Endodermal cell (in vitro differentiated cells): ENCODE measurements around the gene PSAT1. TPM values are rescaled to one million over a fixed set of nuclear protein-coding genes. Genes with fewer than 3 reads are reported as not detected.

Source experiments
- DNase-seq: peaks from one replicate; pipeline ENCODE4 v3.0.0-alpha.2; 2017
- H3K27ac ChIP-seq: 2 replicates; pipeline ENCODE4 v1.5.1; 2013; ENCODE audit warnings: mild to moderate bottlenecking, low read depth, low read length, moderate library complexity
- H3K27me3 ChIP-seq: 2 replicates; pipeline ENCODE4 v1.6.1; 2013; ENCODE audit warnings: mild to moderate bottlenecking, low read length, moderate library complexity; ENCODE audit not compliant: insufficient read depth, control insufficient read depth, poor library complexity, severe bottlenecking
- H3K36me3 ChIP-seq: 2 replicates; pipeline ENCODE4 v1.7.0; 2013; ENCODE audit warnings: mild to moderate bottlenecking, low read length, moderate library complexity; ENCODE audit not compliant: control insufficient read depth, insufficient read depth
- H3K4me1 ChIP-seq: one replicate; pipeline ENCODE4 v1.7.0; 2013; ENCODE audit warnings: low read length; ENCODE audit not compliant: control insufficient read depth, insufficient read depth
- H3K4me3 ChIP-seq: 2 replicates; pipeline ENCODE4 v1.5.1; 2013; ENCODE audit warnings: mild to moderate bottlenecking, low read length, moderate library complexity
- H3K9ac ChIP-seq: 2 replicates; pipeline ENCODE4 v1.6.1; 2013; ENCODE audit warnings: mild to moderate bottlenecking, low read length, moderate library complexity; ENCODE audit not compliant: poor library complexity, severe bottlenecking; ENCODE audit errors: extremely low read depth
- H3K9me3 ChIP-seq: 2 replicates; pipeline ENCODE4 v1.6.1; 2013; ENCODE audit warnings: mild to moderate bottlenecking, low read length, moderate library complexity; ENCODE audit not compliant: control insufficient read depth
- H3K27ac Mint-ChIP-seq: 2 replicates; pipeline ENCODE4 v1.8.0; 2020; ENCODE audit warnings: mixed read lengths
- H3K27me3 Mint-ChIP-seq: 2 replicates; pipeline ENCODE4 v1.8.0; 2021; ENCODE audit warnings: mild to moderate bottlenecking, mixed read lengths; ENCODE audit not compliant: insufficient read depth
- H3K36me3 Mint-ChIP-seq: 2 replicates; pipeline ENCODE4 v1.8.0; 2020; ENCODE audit warnings: low read depth, mixed read lengths
- H3K4me1 Mint-ChIP-seq: 2 replicates; pipeline ENCODE4 v1.8.0; 2020; ENCODE audit warnings: mixed read lengths
- H3K4me3 Mint-ChIP-seq: 2 replicates; pipeline ENCODE4 v1.8.0; 2020; ENCODE audit warnings: mild to moderate bottlenecking, moderate library complexity, mixed read lengths
- H3K9me3 Mint-ChIP-seq: 2 replicates; pipeline ENCODE4 v1.8.0; 2020; ENCODE audit warnings: mild to moderate bottlenecking, mixed read lengths
- CTCF ChIP-seq: fragments of 200-600 bp; sonication (generic); conservative IDR thresholded peaks from 2 replicates; pipeline ENCODE4 v1.5.0; 2021; ENCODE audit warnings: antibody characterized with exemption, mild to moderate bottlenecking
- WGBS, 2 experiments: methylation state at CpG; one replicate each; pipeline versions ENCODE4 v1.1.5 to v1.1.7; 2013; ENCODE audit warnings: missing lambda C conversion rate in 2 of 2, mixed read lengths in 1 of 2; ENCODE audit not compliant: insufficient coverage in 1 of 2, insufficient read length in 1 of 2; 5-methylcytosine and 5-hydroxymethylcytosine counted together
- total RNA-seq, 2 donors: library from RNA; stranded (reverse); fragmentation: NEBNext Ultra II Directional in 1 of 2; extraction: Animal tissue kit (Norgen Biotek cat#: 25700) in 1 of 2; gene quantifications; 2 replicates in 1 of 2; 3 replicates in 1 of 2; pipeline ENCODE4 v1.2.1, GENCODE V29; 2021

Gene PSAT1
- total RNA-seq, 2 donors from 2014 or later, result 64.4 to 75.7 TPM

DNA sequence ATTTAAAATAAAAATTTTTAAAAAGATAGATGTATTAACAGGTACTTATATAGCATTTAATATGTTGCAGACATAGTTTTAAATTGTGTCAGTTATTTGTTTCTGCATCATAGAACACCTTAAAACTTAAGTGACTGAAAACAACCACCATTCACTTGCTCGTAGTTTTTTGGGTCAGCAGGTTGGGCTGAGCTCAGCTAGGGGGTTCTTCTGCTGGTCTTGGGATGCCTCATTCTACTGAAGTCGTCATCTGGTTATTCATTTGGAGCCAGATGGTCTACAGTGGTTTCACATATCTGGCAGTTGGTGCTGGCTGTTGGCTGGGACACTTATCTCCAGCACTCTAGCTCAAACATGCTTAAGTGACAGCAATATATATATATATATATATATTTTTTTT lies 29.6 kb downstream of the PSAT1 start:
- H3K27ac Mint-ChIP-seq, result no peak overlapping the region
- H3K36me3 Mint-ChIP-seq, result peaks cover 73% of the 10 kb centered on the region
- peaks cover 39% of the 10 kb centered on the region for H3K36me3 ChIP-seq
- no peak for TF ChIP-seq CTCF
- no peak for DNase-seq
- H3K4me3 ChIP-seq, result no peak overlapping the region
- H3K27me3 ChIP-seq, result no peaks in the 10 kb centered on the region
- peaks cover 4% of the 10 kb centered on the region for H3K9me3 ChIP-seq
- H3K4me1 Mint-ChIP-seq, result peaks cover 4% of the 10 kb centered on the region
- no peak overlapping the region for H3K27ac ChIP-seq
- no peaks in the 10 kb centered on the region for H3K27me3 Mint-ChIP-seq
- H3K9me3 Mint-ChIP-seq, result no peaks in the 10 kb centered on the region
- no peak overlapping the region for H3K4me3 Mint-ChIP-seq
- no peaks in the 10 kb centered on the region for H3K4me1 ChIP-seq
- WGBS, 2 experiments, result 83 to 98% methylated on average over 1 to 2 of the region's 2 CpGs
- H3K9ac ChIP-seq, result no peak overlapping the region

- peaks cover 36% of the 10 kb centered on the region for H3K9me3 Mint-ChIP-seq
- Histone ChIP-seq H3K9ac (no peak overlapping the region), H3K27ac (no peak overlapping the region), H3K27me3 (no peaks in the 10 kb centered on the region), H3K4me3 (no peak overlapping the region), H3K36me3 (peaks cover 28% of the 10 kb centered on the region), H3K9me3 (peaks cover 6% of the 10 kb centered on the region), H3K4me1 (no peaks in the 10 kb centered on the region)
- H3K36me3 Mint-ChIP-seq, result peaks cover 70% of the 10 kb centered on the region
- TF ChIP-seq CTCF, result no peak
- WGBS, 2 experiments, result 92 to 95% methylated on average over 2 to 3 of the region's 3 CpGs
- H3K27ac Mint-ChIP-seq, result no peak overlapping the region
- no peaks in the 10 kb centered on the region for H3K27me3 Mint-ChIP-seq
- no peaks in the 10 kb centered on the region for H3K4me1 Mint-ChIP-seq
- DNase-seq, result no peak
- no peak overlapping the region for H3K4me3 Mint-ChIP-seq
Measured at GRCh38 chr9:78332381-78332780, 35.5 kb downstream of the PSAT1 start.

GRCh38 chr9:78348848-78349247 lies 51.9 kb downstream of the PSAT1 start:
- WGBS, 2 experiments, result 98% methylated on average over 1 of the region's 1 CpG; no CpG with 5 or more reads in 1 of the 2 experiments
- no peak overlapping the region for H3K27ac ChIP-seq
- Mint-ChIP-seq H3K27me3 (no peaks in the 10 kb centered on the region), H3K36me3 (no peaks in the 10 kb centered on the region), H3K4me3 (no peak overlapping the region), H3K9me3 (no peaks in the 10 kb centered on the region), H3K27ac (no peak overlapping the region), H3K4me1 (no peaks in the 10 kb centered on the region)
- no peak for DNase-seq
- no peak overlapping the region for H3K9ac ChIP-seq
- no peaks in the 10 kb centered on the region for H3K27me3 ChIP-seq
- TF ChIP-seq CTCF, result no peak
- no peaks in the 10 kb centered on the region for H3K9me3 ChIP-seq
- H3K4me3 ChIP-seq, result no peak overlapping the region
- no peaks in the 10 kb centered on the region for H3K4me1 ChIP-seq
- H3K36me3 ChIP-seq, result no peaks in the 10 kb centered on the region
